GM12878 (cell line): ENCODE measurements around the gene LRRIQ4. TPM values are rescaled to one million over a fixed set of nuclear protein-coding genes. Genes with fewer than 3 reads are reported as not detected.

ENCODE experiments used
- BCLAF1 ChIP-seq: fragments of 450-650 bp; IDR thresholded peaks from 2 replicates; pipeline ENCODE4 v1.6.1; 2017; ENCODE audit warnings: antibody characterized with exemption, mild to moderate bottlenecking, moderate library complexity
- CBX5 ChIP-seq: sonication (generic); IDR thresholded peaks from 2 replicates; pipeline ENCODE4 v1.6.1; 2016; ENCODE audit warnings: low read depth, moderate library complexity, mild to moderate bottlenecking, inconsistent platforms
- CEBPZ ChIP-seq: fragments of 150-350 bp; IDR thresholded peaks from 2 replicates; pipeline ENCODE4 v1.6.1; 2016; ENCODE audit warnings: low read depth, low read length
- E2F4 ChIP-seq: IDR thresholded peaks from 2 replicates; pipeline ENCODE4 v1.6.1; 2012; ENCODE audit warnings: low read depth, low read length, improper control_type of control experiment
- GATAD2B ChIP-seq: fragments of 450-650 bp; conservative IDR thresholded peaks from 2 replicates; pipeline ENCODE4 v1.6.1; 2017; ENCODE audit warnings: low read depth, mild to moderate bottlenecking, moderate library complexity
- IRF5 ChIP-seq: fragments of 450-650 bp; IDR thresholded peaks from 2 replicates; pipeline ENCODE4 v1.6.1; 2017; ENCODE audit warnings: borderline replicate concordance
- KLF5 ChIP-seq: fragments of 450-650 bp; IDR thresholded peaks from 2 replicates; pipeline ENCODE4 v1.6.1; 2014; ENCODE audit warnings: mild to moderate bottlenecking; ENCODE audit not compliant: partially characterized antibody
- MTA3 ChIP-seq: IDR thresholded peaks from 2 replicates; pipeline ENCODE4 v1.6.1; 2012; ENCODE audit warnings: low read length, inconsistent platforms, borderline replicate concordance
- NBN ChIP-seq: fragments of 450-650 bp; IDR thresholded peaks from 2 replicates; pipeline ENCODE4 v1.6.1; 2016
- RB1 ChIP-seq: fragments of 450-650 bp; formaldehyde crosslinking; IDR thresholded peaks from 2 replicates; pipeline ENCODE4 v1.6.1; 2017; ENCODE audit warnings: mild to moderate bottlenecking, borderline replicate concordance
- SIN3A ChIP-seq: IDR thresholded peaks from 2 replicates; pipeline ENCODE4 v1.6.1; 2012; ENCODE audit warnings: low read depth, low read length, improper control_type of control experiment
- ZNF217 ChIP-seq: fragments of 450-650 bp; IDR thresholded peaks from 2 replicates; pipeline ENCODE4 v1.6.1; 2017; ENCODE audit warnings: antibody characterized with exemption, mild to moderate bottlenecking
- ZNF592 ChIP-seq: fragments of 450-650 bp; IDR thresholded peaks from 2 replicates; pipeline ENCODE4 v1.6.1; 2017; ENCODE audit warnings: mild to moderate bottlenecking, moderate library complexity
- ZNF622 ChIP-seq: fragments of 450-650 bp; IDR thresholded peaks from 2 replicates; pipeline ENCODE4 v1.6.1; 2017; ENCODE audit warnings: mild to moderate bottlenecking, inconsistent platforms
- ZSCAN29 ChIP-seq: fragments of 450-650 bp; IDR thresholded peaks from 2 replicates; pipeline ENCODE4 v1.6.1; 2017; ENCODE audit warnings: mild to moderate bottlenecking, moderate library complexity
- polyA plus RNA-seq, 11 experiments: library from polyadenylated mRNA; depleted of rRNA in 4 of 11; unstranded in 6 of 11; stranded (reverse) in 5 of 11; fragments of >200 nt; fragmentation: Nextera tagmentation in 4 of 11; fragmentation: Illumina TruSeq in 1 of 11; extraction: Ambion mirVana in 4 of 11; extraction: Trizol in 1 of 11; gene quantifications; 1 replicate in 1 of 11; 2 replicates in 10 of 11; pipeline versions ENCODE4 v1.2.1 to v1.2.3, GENCODE V29; 2011 to 2016; ENCODE audit warnings: inconsistent platforms in 2 of 11, missing spikeins in 2 of 11, low read depth in 1 of 11
- total RNA-seq, 4 experiments: library from RNA; depleted of rRNA in 3 of 4; stranded (reverse); fragments of >200 nt in 3 of 4; fragmentation: Illumina TruSeq in 1 of 4; extraction: Trizol in 1 of 4; gene quantifications; 2 replicates each; pipeline versions ENCODE4 v1.2.1 to v1.2.3, GENCODE V29; 2013 to 2021

The LRRIQ4 gene
- total and polyA plus RNA-seq, 10 of the 15 experiments (the other 5 are each of a cell fraction or from before 2014, with no cell fraction given), result 0.06 to 0.21 (median 0.14) TPM; not detected in 3

GRCh38 chr3:169772897-169773816 is 39.5 kb upstream of the LRRIQ4 start, which contains the start of gene MYNN (continued):
- TF ChIP-seq ZNF592 (no peak), E2F4 (no peak), NBN (peak; percentile 94), ZNF217 (no peak), GATAD2B (peak; percentile 87; the same call in 1 of the 2 replicates), IRF5 (no peak), CEBPZ (no peak), MTA3 (no peak), RB1 (peak; percentile 91; the same call in 1 of the 2 replicates), SIN3A (0 out of 2 replicates have a peak, but pooled peaks have one; percentile 41), KLF5 (no peak), CBX5 (0 out of 2 replicates have a peak, but pooled peaks have one; percentile 56), ZNF622 (no peak), ZSCAN29 (no peak), BCLAF1 (no peak)
